Endothelial cell of umbilical vein (primary cell): ENCODE measurements around the gene MYCBP2. TPM values are rescaled to one million over a fixed set of nuclear protein-coding genes. Genes with fewer than 3 reads are reported as not detected.

Experiments used
- BruUV-seq: library from RNA; stranded (reverse); fragments of 400-500 nt; replicated peaks from 2 replicates; lab custom pipeline; 2021; lab: Mats Ljungman, UMichigan
- CTCF ChIA-PET: fragments of 300-600, 350-600 bp; sonication (Branson Sonifier 250); formaldehyde crosslinking; loops from one replicate; lab custom pipeline; 2021; ENCODE audit warnings: antibody characterized with exemption, inconsistent platforms; lab: Charles Lee
- POLR2A ChIA-PET: fragments of 300-600, 350-600 bp; sonication (Branson Sonifier 250); formaldehyde crosslinking; loops from one replicate; lab custom pipeline; 2021; ENCODE audit warnings: antibody characterized with exemption, inconsistent platforms; lab: Charles Lee
- DNase-seq: peaks from one replicate; pipeline ENCODE4 v3.0.0-alpha.2; 2011; ENCODE audit warnings: low read depth, low spot score
- FAIRE-seq: peaks from 2 replicates; lab custom pipeline; 2011; peaks lifted over from hg19 to GRCh38; lab: Jason Lieb, UNC
- H2AFZ ChIP-seq: 2 replicates; pipeline ENCODE4 v1.6.0; 2012; ENCODE audit warnings: low read depth, low read length, control low read depth, inconsistent platforms
- H3K27ac ChIP-seq: 2 replicates; pipeline ENCODE4 v1.5.1; 2011; ENCODE audit warnings: low read depth, mild to moderate bottlenecking, control low read depth, low read length, moderate library complexity; ENCODE audit not compliant: insufficient read depth
- H3K27me3 ChIP-seq, 2 experiments: 2 replicates each; pipeline versions ENCODE4 v1.6.0 to v1.6.1; 2011; ENCODE audit warnings: low read length in 2 of 2, mixed read lengths in 1 of 2; ENCODE audit not compliant: control insufficient read depth in 2 of 2, insufficient read depth in 2 of 2
- H3K36me3 ChIP-seq, 2 experiments: 2 replicates in 1 of 2; 3 replicates in 1 of 2; pipeline ENCODE4 v1.5.1; 2011; ENCODE audit warnings: low read length in 2 of 2, mild to moderate bottlenecking in 1 of 2, moderate library complexity in 1 of 2; ENCODE audit not compliant: control insufficient read depth in 2 of 2, insufficient read depth in 2 of 2; ENCODE audit errors: extremely low read depth in 1 of 2
- H3K4me1 ChIP-seq: 3 replicates; pipeline ENCODE4 v1.5.1; 2011; ENCODE audit warnings: mild to moderate bottlenecking, low read length; ENCODE audit not compliant: control insufficient read depth, insufficient read depth; ENCODE audit errors: extremely low read depth
- H3K4me2 ChIP-seq: 2 replicates; pipeline ENCODE4 v1.6.1; 2011; ENCODE audit warnings: low read length, control low read depth, mixed read lengths; ENCODE audit not compliant: insufficient read depth
- H3K4me3 ChIP-seq, 3 experiments: fragments of 200-600 bp in 1 of 3; sonication (generic), shearing (Covaris generic) in 1 of 3; replicated peaks in 1 of 3; 2 replicates each; pipeline ENCODE4 v1.5.1; 2011 to 2016; ENCODE audit warnings: control low read depth in 3 of 3, low read length in 3 of 3, mild to moderate bottlenecking in 2 of 3, inconsistent platforms in 1 of 3, low read depth in 1 of 3, moderate library complexity in 1 of 3; ENCODE audit not compliant: insufficient read depth in 1 of 3
- H3K79me2 ChIP-seq: 2 replicates; pipeline ENCODE4 v1.6.0; 2012; ENCODE audit warnings: low read length, inconsistent platforms; ENCODE audit not compliant: control insufficient read depth, insufficient read depth
- H3K9ac ChIP-seq: replicated peaks from 2 replicates; pipeline ENCODE3; 2011; ENCODE audit warnings: low read length, control low read depth; ENCODE audit not compliant: insufficient read depth; ENCODE audit errors: extremely low read depth
- H3K9me1 ChIP-seq: replicated peaks from 3 replicates; pipeline ENCODE4 v1.6.0; 2011; ENCODE audit warnings: mild to moderate bottlenecking, low read length; ENCODE audit not compliant: control insufficient read depth, insufficient read depth; ENCODE audit errors: extremely low read depth
- H3K9me3 ChIP-seq: replicated peaks from 2 replicates; pipeline ENCODE4 v1.5.1; 2012; ENCODE audit warnings: low read length, inconsistent platforms; ENCODE audit not compliant: control insufficient read depth, insufficient read depth
- H4K20me1 ChIP-seq: replicated peaks from 2 replicates; pipeline ENCODE3; 2011; ENCODE audit warnings: mild to moderate bottlenecking, low read length; ENCODE audit not compliant: control insufficient read depth, insufficient read depth; ENCODE audit errors: extremely low read depth
- CTCF ChIP-seq, 2 donors: IDR thresholded peaks; 1 replicate in 1 of 2; 2 replicates in 1 of 2; pipeline ENCODE4 v1.5.1; 2011; ENCODE audit warnings: low read length in 2 of 2, mild to moderate bottlenecking in 2 of 2, moderate library complexity in 2 of 2, control low read depth in 1 of 2, inconsistent platforms in 1 of 2, low read depth in 1 of 2; ENCODE audit not compliant: insufficient read depth in 1 of 2; ENCODE audit errors: extremely low read depth in 1 of 2
- EZH2 ChIP-seq: IDR thresholded peaks from 2 replicates; pipeline ENCODE4 v1.6.1; 2012; ENCODE audit warnings: borderline replicate concordance, low read depth, mild to moderate bottlenecking, moderate library complexity, low read length, inconsistent platforms; ENCODE audit not compliant: severe bottlenecking
- FOS ChIP-seq: IDR thresholded peaks from 2 replicates; pipeline ENCODE4 v1.6.1; 2011; ENCODE audit warnings: mild to moderate bottlenecking, low read length, moderate library complexity, borderline replicate concordance; ENCODE audit not compliant: insufficient read depth
- GATA2 ChIP-seq: IDR thresholded peaks from 2 replicates; pipeline ENCODE4 v1.7.0; 2011; ENCODE audit warnings: low read depth, mild to moderate bottlenecking, moderate library complexity, mixed read lengths, low read length; ENCODE audit not compliant: insufficient read length, insufficient read depth
- JUN ChIP-seq: IDR thresholded peaks from 2 replicates; pipeline ENCODE4 v1.6.1; 2011; ENCODE audit warnings: borderline replicate concordance, low read depth; ENCODE audit not compliant: insufficient read length, insufficient read depth
- MYC ChIP-seq: IDR thresholded peaks from one replicate; pipeline ENCODE4 v1.6.1; 2011; ENCODE audit warnings: mild to moderate bottlenecking, low read depth, low read length
- POLR2A ChIP-seq: IDR thresholded peaks from 2 replicates; pipeline ENCODE4 v1.6.1; 2012; ENCODE audit warnings: low read depth, mild to moderate bottlenecking, control low read depth, low read length
- POLR2AphosphoS5 ChIP-seq: IDR thresholded peaks from 2 replicates; pipeline ENCODE4 v1.6.1; 2012; ENCODE audit warnings: low read depth, mild to moderate bottlenecking, control low read depth, low read length, moderate library complexity; ENCODE audit not compliant: insufficient read depth
- dilution Hi-C: fragments of 300-500 bp; cut with MboI; formaldehyde crosslinking; loops from one replicate; pipeline ENCODE4 v1.15.0; 2019; ENCODE audit warnings: low sequenced_read_pairs; ENCODE audit not compliant: extremely low pct_ligation_motif_present
- intact Hi-C: fragments of 100-400 bp; cut with micrococcal nuclease; formaldehyde crosslinking; loops from one replicate; pipeline ENCODE4 v1.10.0; 2022
- polyA plus RNA-seq, 4 experiments: library from polyadenylated mRNA; depleted of rRNA in 3 of 4; stranded (reverse) in 3 of 4; unstranded in 1 of 4; fragments of >200 nt; gene quantifications; 2 replicates each; pipeline versions ENCODE4 v1.2.1 to v1.2.3, GENCODE V29; 2011 to 2012; ENCODE audit warnings: missing spikeins in 1 of 4
- total RNA-seq: library from RNA; stranded (reverse); gene quantifications from 2 replicates; pipeline ENCODE4 v1.2.3, GENCODE V29; 2021
- TF ChIP-seq, protein P1 (sequence below): IDR thresholded peaks from 2 replicates; pipeline ENCODE4 v1.6.1; 2011; ENCODE audit not compliant: insufficient read depth, insufficient read length

The MYCBP2 gene
- total and polyA plus RNA-seq, 2 donors (not counting 3 experiments of a cell fraction or from before 2014, with no cell fraction given): 30.5 to 89.8 TPM

DNA sequence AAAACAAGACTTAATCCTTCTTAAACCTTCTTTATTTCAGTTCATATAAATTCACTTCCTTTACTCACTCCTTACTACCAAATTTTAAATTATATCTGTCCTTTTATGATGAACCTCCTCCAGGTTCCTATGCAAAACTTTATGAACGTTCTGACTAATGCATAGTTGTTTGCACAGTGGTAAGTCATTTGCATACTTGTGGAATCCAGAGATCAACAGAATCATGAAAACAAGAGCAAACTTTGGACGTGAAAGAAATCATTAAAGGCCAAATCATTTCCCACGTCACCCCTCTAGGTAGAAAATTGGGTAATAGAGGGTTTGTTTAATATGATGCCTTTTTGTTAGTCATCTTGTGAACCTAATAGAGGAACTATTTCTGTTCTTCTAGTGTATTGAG lies 32.3 kb upstream of the MYCBP2 start:
- TF ChIP-seq EZH2 (no peak), CTCF (IDR thresholded peaks at IDR 0.05; ENCODE audit: extremely low read depth in 1 of 2, insufficient read depth in 1 of 2, low read depth in 1 of 2, low read length in 2 of 2) (no peak), POLR2AphosphoS5 (no peak), FOS (no peak), JUN (no peak), POLR2A (no peak), GATA2 (no peak), MYC (no peak)
- TF ChIP-seq, protein P1, sequence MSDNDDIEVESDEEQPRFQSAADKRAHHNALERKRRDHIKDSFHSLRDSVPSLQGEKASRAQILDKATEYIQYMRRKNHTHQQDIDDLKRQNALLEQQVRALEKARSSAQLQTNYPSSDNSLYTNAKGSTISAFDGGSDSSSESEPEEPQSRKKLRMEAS: no peak
- no peaks in the 10 kb centered on the region for H3K9me3 ChIP-seq
- H3K27ac ChIP-seq: no peak overlapping the region
- no peaks in the 10 kb centered on the region for H3K9me1 ChIP-seq
- H3K4me2 ChIP-seq: no peak overlapping the region
- ChIA-PET POLR2A (no interaction called here), CTCF (no interaction called here)
- no peaks in the 10 kb centered on the region for H3K4me1 ChIP-seq
- no peaks in the 10 kb centered on the region for H3K79me2 ChIP-seq
- H3K4me3 ChIP-seq: no peak overlapping the region
- no peaks in the 10 kb centered on the region for H4K20me1 ChIP-seq
- dilution Hi-C loops (no loop called here), intact Hi-C loops (no loop called here)
- peaks cover 0 to 2% of the 10 kb centered on the region in 2 experiments for H3K27me3 ChIP-seq
- H2AFZ ChIP-seq: no peak overlapping the region
- DNase-seq (no peak), FAIRE-seq (no peak)
- H3K36me3 ChIP-seq: no peaks in the 10 kb centered on the region
- no TSS peak for BruUV-seq
- no peak overlapping the region for H3K9ac ChIP-seq
